ENCODE data around the gene PDP2.

GRCh38 chr16:66869424-66869823 lies 10.9 kb upstream of the PDP2 start:
- TF ChIP-seq, protein P1, sequence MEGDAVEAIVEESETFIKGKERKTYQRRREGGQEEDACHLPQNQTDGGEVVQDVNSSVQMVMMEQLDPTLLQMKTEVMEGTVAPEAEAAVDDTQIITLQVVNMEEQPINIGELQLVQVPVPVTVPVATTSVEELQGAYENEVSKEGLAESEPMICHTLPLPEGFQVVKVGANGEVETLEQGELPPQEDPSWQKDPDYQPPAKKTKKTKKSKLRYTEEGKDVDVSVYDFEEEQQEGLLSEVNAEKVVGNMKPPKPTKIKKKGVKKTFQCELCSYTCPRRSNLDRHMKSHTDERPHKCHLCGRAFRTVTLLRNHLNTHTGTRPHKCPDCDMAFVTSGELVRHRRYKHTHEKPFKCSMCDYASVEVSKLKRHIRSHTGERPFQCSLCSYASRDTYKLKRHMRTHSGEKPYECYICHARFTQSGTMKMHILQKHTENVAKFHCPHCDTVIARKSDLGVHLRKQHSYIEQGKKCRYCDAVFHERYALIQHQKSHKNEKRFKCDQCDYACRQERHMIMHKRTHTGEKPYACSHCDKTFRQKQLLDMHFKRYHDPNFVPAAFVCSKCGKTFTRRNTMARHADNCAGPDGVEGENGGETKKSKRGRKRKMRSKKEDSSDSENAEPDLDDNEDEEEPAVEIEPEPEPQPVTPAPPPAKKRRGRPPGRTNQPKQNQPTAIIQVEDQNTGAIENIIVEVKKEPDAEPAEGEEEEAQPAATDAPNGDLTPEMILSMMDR (IDR thresholded peaks at IDR 0.05), result no peak
- TF ChIP-seq POLR2A (IDR thresholded peaks at IDR 0.05), result no peak
- no peak for TF ChIP-seq POLR2AphosphoS5 (IDR thresholded peaks at IDR 0.05)
